Activated CD4-positive, CD25-positive, alpha-beta regulatory T cell treated with anti-CD3 and anti-CD28 coated beads, Interleukin-2, amount 50 U/mL, for 72 hours (primary cell): ENCODE results near the gene RNF214.
"Not testable (repeated sequence)": the region's sequence is repeated elsewhere in the genome, so short reads cannot be mapped to it uniquely, and the experiment has no call there.

Experiments used
- DNase-seq: peaks from one replicate; pipeline ENCODE4 v3.0.0; 2021

The RNF214 gene

GRCh38 chr11:117232092-117232878 lies at the start of gene RNF214:
Gene RNF214, plus strand, starts transcription at chr11:117232671. Its CDS starts 1,602 bp downstream, at chr11:117234273.
- DNase-seq: peak; percentile 77

- DNase-seq: not testable (repeated sequence)
Measured at GRCh38 chr11:117183178-117183577, 49.3 kb upstream of the RNF214 start.

- no peak for DNase-seq
Measured at GRCh38 chr11:117183724-117184349, 48.6 kb upstream of the RNF214 start.

GRCh38 chr11:117185736-117186430 lies 46.6 kb upstream of the RNF214 start:
- DNase-seq: peak; percentile 11

GRCh38 chr11:117186431-117186761 lies 46.1 kb upstream of the RNF214 start:
- peak; percentile 17 for DNase-seq

- DNase-seq: peak; percentile 13
Measured at GRCh38 chr11:117187007-117187406, 45.5 kb upstream of the RNF214 start.

- peak; percentile 17 for DNase-seq
Measured at GRCh38 chr11:117187428-117187798, 45.1 kb upstream of the RNF214 start.

GRCh38 chr11:117187799-117188481 lies 44.5 kb upstream of the RNF214 start:
- DNase-seq: peak; percentile 21

GRCh38 chr11:117188620-117189081 lies 43.8 kb upstream of the RNF214 start:
- DNase-seq: peak; percentile 26

- DNase-seq: peak; percentile 26
Measured at GRCh38 chr11:117189191-117189940, 43.1 kb upstream of the RNF214 start.

- DNase-seq: peak; percentile 17
Measured at GRCh38 chr11:117189941-117190544, 42.4 kb upstream of the RNF214 start.

GRCh38 chr11:117191680-117192400 lies 40.6 kb upstream of the RNF214 start:
- DNase-seq: no peak

- no peak for DNase-seq
Measured at GRCh38 chr11:117192401-117192875, 40.0 kb upstream of the RNF214 start.

GRCh38 chr11:117193130-117194020 lies 39.1 kb upstream of the RNF214 start:
- no peak for DNase-seq

GRCh38 chr11:117194267-117194666 lies 38.2 kb upstream of the RNF214 start:
- no peak for DNase-seq

GRCh38 chr11:117195258-117195657 lies 37.2 kb upstream of the RNF214 start:
- no peak for DNase-seq

- no peak for DNase-seq
Measured at GRCh38 chr11:117195761-117196160, 36.7 kb upstream of the RNF214 start.

- no peak for DNase-seq
Measured at GRCh38 chr11:117197006-117197405, 35.5 kb upstream of the RNF214 start.

GRCh38 chr11:117197516-117198456 lies 34.7 kb upstream of the RNF214 start:
- no peak for DNase-seq
